ENCODE data around the gene DCAF7. TPM values are rescaled to one million over a fixed set of nuclear protein-coding genes. Genes with fewer than 3 reads are reported as not detected.

Gene DCAF7
- total RNA-seq, 1 experiment from 2014 or later = 144 TPM

- no TSS peak for BruUV-seq (replicated peaks)
- DNase-seq (ENCODE audit: low read depth, low spot score) = no peak
- Histone ChIP-seq H3K27ac (ENCODE audit: low read depth, low read length) (no peak overlapping the region), H3K4me2 (ENCODE audit: low read length) (no peak overlapping the region), H3K4me1 (ENCODE audit: control insufficient read depth in 1 of 2, insufficient read depth in 2 of 2, low read length in 2 of 2) (peaks cover 2 to 5% of the 10 kb centered on the region in 2 experiments; a peak in 2 of 4 replicates), H3K9ac (ENCODE audit: low read length) (no peak overlapping the region), H4K20me1 (ENCODE audit: insufficient read depth) (no peaks in the 10 kb centered on the region), H3K36me3 (ENCODE audit: control insufficient read depth in 1 of 2, insufficient read depth in 2 of 2, low read length in 2 of 2) (no peaks in the 10 kb centered on the region), H3K9me2 (ENCODE audit: insufficient read depth) (no peaks in the 10 kb centered on the region), H2AFZ (ENCODE audit: low read depth, low read length, poor library complexity, severe bottlenecking) (no peak overlapping the region), H3K79me2 (ENCODE audit: insufficient read depth, low read length) (no peaks in the 10 kb centered on the region), H3K4me3 (replicated peaks in 1 of 2; ENCODE audit: low read depth in 1 of 2, low read length in 2 of 2) (no peak overlapping the region), H3K27me3 (ENCODE audit: insufficient read depth, low read length) (no peaks in the 10 kb centered on the region; the same call in 1 of the 2 replicates), H3K9me3 (ENCODE audit: control insufficient read depth in 1 of 2, insufficient read depth in 1 of 2, low read depth in 1 of 2, low read length in 2 of 2) (no peaks in the 10 kb centered on the region)
- ATAC-seq = no peak
- CTCF ChIA-PET = no interaction called here
- RAD21 ChIA-PET (ENCODE audit: low non-redundant PET in 1 of 2, low total read pairs in 2 of 2, uncharacterized antibody in 2 of 2, unreplicated experiment in 2 of 2) = no interaction called here
- intact Hi-C loops (cut with micrococcal nuclease) = no loop called here
- no peak for TF ChIP-seq REST (IDR thresholded peaks at IDR 0.05; ENCODE audit: low read depth)
- TF ChIP-seq ZFX (IDR thresholded peaks at IDR 0.05) = no peak
- no peak for TF ChIP-seq FOSL1 (IDR thresholded peaks at IDR 0.05; ENCODE audit: low read depth)
- no peak for TF ChIP-seq YY1 (IDR thresholded peaks at IDR 0.05; ENCODE audit: extremely low read depth, insufficient replicate concordance, low read depth, low read length)
- TF ChIP-seq ATF3 (IDR thresholded peaks at IDR 0.05) = no peak
- TF ChIP-seq MAX (IDR thresholded peaks at IDR 0.05) = no peak
- TF ChIP-seq TCF7L2 (IDR thresholded peaks at IDR 0.05; ENCODE audit: borderline replicate concordance, extremely low read depth, insufficient read depth, insufficient read length) = no peak
- no peak for TF ChIP-seq EGR1 (IDR thresholded peaks at IDR 0.05; ENCODE audit: low read depth)
- POLR2A ChIA-PET = no interaction called here
These were observed 9.7 kb upstream of the DCAF7 start for GRCh38 chr17:63540590-63540989.
